Natural killer cell (primary cell): ENCODE data around the gene EPB41L5. TPM values are rescaled to one million over a fixed set of nuclear protein-coding genes. Genes with fewer than 3 reads are reported as not detected.
A peak's percentile ranks its signal among the peaks of the same experiment; 100 is the strongest.

Experiments used
- ATAC-seq, 3 donors: fragments of 150-1000 bp in 2 of 3; fragments of 200-7000 bp in 1 of 3; cut with Tn5 transposase; 1 replicate in 1 of 3; 2 replicates in 2 of 3; pipeline ENCODE4 v1.10.0; 2021; ENCODE audit warnings: mild to moderate bottlenecking in 2 of 3, moderate library complexity in 2 of 3
- DNase-seq, 2 donors: peaks; one replicate each; pipeline versions ENCODE4 v3.0.0 to v3.0.0-alpha.2; 2013 to 2021; ENCODE audit warnings: mixed read lengths in 1 of 2
- H3K27ac ChIP-seq: one replicate; pipeline ENCODE4 v1.5.1; 2013; ENCODE audit warnings: mild to moderate bottlenecking, low read length
- H3K27me3 ChIP-seq: one replicate; pipeline ENCODE4 v1.6.1; 2013; ENCODE audit warnings: low read length; ENCODE audit not compliant: control insufficient read depth, insufficient read depth
- H3K36me3 ChIP-seq: one replicate; pipeline ENCODE4 v1.6.1; 2013; ENCODE audit warnings: low read length; ENCODE audit not compliant: control insufficient read depth, insufficient read depth
- H3K4me1 ChIP-seq: one replicate; pipeline ENCODE4 v1.6.1; 2013; ENCODE audit warnings: low read length; ENCODE audit not compliant: control insufficient read depth, insufficient read depth
- H3K4me3 ChIP-seq: one replicate; pipeline ENCODE4 v1.5.1; 2013; ENCODE audit warnings: low read length
- H3K9me3 ChIP-seq: one replicate; pipeline ENCODE4 v1.6.1; 2013; ENCODE audit warnings: low read length; ENCODE audit not compliant: control insufficient read depth, insufficient read depth
- H3K27ac Mint-ChIP-seq, 2 donors: one replicate each; pipeline ENCODE4 v1.8.0; 2022; ENCODE audit warnings: mild to moderate bottlenecking in 2 of 2, mixed read lengths in 2 of 2, moderate library complexity in 1 of 2
- H3K27me3 Mint-ChIP-seq, 2 donors: one replicate each; pipeline ENCODE4 v1.8.0; 2022; ENCODE audit warnings: low read depth in 2 of 2, mixed read lengths in 2 of 2
- H3K36me3 Mint-ChIP-seq: one replicate; pipeline ENCODE4 v1.8.0; 2022; ENCODE audit warnings: mixed read lengths
- H3K4me1 Mint-ChIP-seq, 2 donors: one replicate each; pipeline ENCODE4 v1.8.0; 2022; ENCODE audit warnings: mixed read lengths in 2 of 2
- H3K4me3 Mint-ChIP-seq: one replicate; pipeline ENCODE4 v1.8.0; 2022; ENCODE audit warnings: mild to moderate bottlenecking, moderate library complexity, mixed read lengths
- H3K9me3 Mint-ChIP-seq, 2 donors: one replicate each; pipeline ENCODE4 v1.8.0; 2022; ENCODE audit warnings: mixed read lengths in 2 of 2
- CTCF ChIP-seq: fragments of 200-600 bp; IDR thresholded peaks from one replicate; pipeline ENCODE4 v1.8.0; 2022; ENCODE audit warnings: antibody characterized with exemption
- WGBS: methylation state at CpG from one replicate; pipeline ENCODE4 v1.1.7; 2013; ENCODE audit warnings: missing lambda C conversion rate; ENCODE audit not compliant: insufficient coverage; 5-methylcytosine and 5-hydroxymethylcytosine counted together
- intact Hi-C: fragments of 100-400 bp; cut with micrococcal nuclease; formaldehyde crosslinking; loops from one replicate; pipeline ENCODE4 v1.14.2; 2022
- total RNA-seq, 4 donors: library from RNA; stranded (reverse); fragments of 120-200 nt in 1 of 4; gene quantifications; one replicate each; pipeline versions ENCODE4 v1.2.3 to v1.2.4, GENCODE V29; 2013 to 2022

The EPB41L5 gene
- total RNA-seq, 3 donors from 2014 or later (not counting 1 experiment from before 2014, with no cell fraction given): 3.0 to 8.5 (median 3.6) TPM

GRCh38 chr2:120013597-120014223 is 833 bp downstream of the EPB41L5 start:
- peak overlapping the region; percentile 73 for H3K4me3 ChIP-seq
- no peaks in the 10 kb centered on the region for H3K36me3 ChIP-seq
- no peak for DNase-seq
- 35% methylated on average over 13 of the region's 17 CpGs for WGBS
- Mint-ChIP-seq H3K4me1 (peaks cover 10 to 17% of the 10 kb centered on the region in 2 donors), H3K27me3 (peaks cover 0 to 3% of the 10 kb centered on the region in 2 donors), H3K4me3 (peak overlapping the region; percentile 78), H3K9me3 (no peaks in the 10 kb centered on the region), H3K36me3 (no peaks in the 10 kb centered on the region), H3K27ac (peak overlapping the region in 1 of 2 donors; percentile 86)
- no peak overlapping the region for H3K27ac ChIP-seq
- TF ChIP-seq CTCF: no peak
- no peaks in the 10 kb centered on the region for H3K9me3 ChIP-seq
- no peak for ATAC-seq
- H3K27me3 ChIP-seq: no peaks in the 10 kb centered on the region
- H3K4me1 ChIP-seq: peaks cover 6% of the 10 kb centered on the region
- intact Hi-C loops: loop anchor here (2.0 kb wide), 1 partner anchor 255 kb away; the partner anchor contains the start of gene PTPN4

- H3K36me3 ChIP-seq: no peaks in the 10 kb centered on the region
- Mint-ChIP-seq H3K9me3 (no peaks in the 10 kb centered on the region), H3K4me1 (peaks cover 10 to 17% of the 10 kb centered on the region in 2 donors), H3K36me3 (no peaks in the 10 kb centered on the region), H3K27ac (no peak overlapping the region), H3K4me3 (peak overlapping the region; percentile 78), H3K27me3 (peaks cover 0 to 3% of the 10 kb centered on the region in 2 donors)
- TF ChIP-seq CTCF: no peak
- WGBS: 98% methylated on average over 4 of the region's 8 CpGs
- H3K4me3 ChIP-seq: no peak overlapping the region
- no peaks in the 10 kb centered on the region for H3K9me3 ChIP-seq
- no peaks in the 10 kb centered on the region for H3K27me3 ChIP-seq
- ATAC-seq: no peak
- intact Hi-C loops: no loop called here
- no peak for DNase-seq
- no peak overlapping the region for H3K27ac ChIP-seq
- peaks cover 6% of the 10 kb centered on the region for H3K4me1 ChIP-seq
Measured at GRCh38 chr2:120014226-120014980, 1.5 kb downstream of the EPB41L5 start.

- Mint-ChIP-seq H3K36me3 (no peaks in the 10 kb centered on the region), H3K4me3 (no peak overlapping the region), H3K9me3 (no peaks in the 10 kb centered on the region), H3K27ac (no peak overlapping the region), H3K27me3 (peaks cover 0 to 3% of the 10 kb centered on the region in 2 donors), H3K4me1 (peaks cover 10 to 17% of the 10 kb centered on the region in 2 donors)
- no peaks in the 10 kb centered on the region for H3K36me3 ChIP-seq
- intact Hi-C loops: no loop called here
- H3K27ac ChIP-seq: no peak overlapping the region
- peaks cover 6% of the 10 kb centered on the region for H3K4me1 ChIP-seq
- H3K27me3 ChIP-seq: no peaks in the 10 kb centered on the region
- no peaks in the 10 kb centered on the region for H3K9me3 ChIP-seq
- DNase-seq (no peak), ATAC-seq (no peak)
- TF ChIP-seq CTCF: no peak
- no peak overlapping the region for H3K4me3 ChIP-seq
- 93% methylated on average over 3 of the region's 3 CpGs for WGBS
Measured at GRCh38 chr2:120016800-120017199, 3.9 kb downstream of the EPB41L5 start.
